Gastrocnemius medialis (tissue), 4 donors: ENCODE measurements around the gene TM2D3. TPM values are rescaled to one million over a fixed set of nuclear protein-coding genes. Genes with fewer than 3 reads are reported as not detected.

Source experiments
- ATAC-seq, 2 donors: fragments of 150-250 bp; one replicate each; pipeline ENCODE4 v1.9.1; 2016
- DNase-seq, 2 donors: peaks; one replicate each; pipeline ENCODE4 v3.0.0-alpha.2; 2019
- H3K27ac ChIP-seq, 4 donors: fragments of 200-600 bp; sonication (generic); 1 replicate in 1 of 4; 2 replicates in 3 of 4; pipeline ENCODE4 v1.5.1; 2016 to 2018; ENCODE audit warnings: mild to moderate bottlenecking in 2 of 4, moderate library complexity in 1 of 4
- H3K27me3 ChIP-seq, 3 donors: fragments of 200-600 bp; sonication (generic) in 2 of 3; 1 replicate in 1 of 3; 2 replicates in 2 of 3; pipeline versions ENCODE4 v1.5.1 to v1.6.0; 2016 to 2019; ENCODE audit warnings: mild to moderate bottlenecking in 1 of 3, moderate library complexity in 1 of 3
- H3K36me3 ChIP-seq, 2 donors: fragments of 200-600 bp; sonication (generic) in 1 of 2; one replicate each; pipeline ENCODE4 v1.5.1; 2017 to 2018
- H3K4me1 ChIP-seq, 2 donors: fragments of 200-600 bp; sonication (generic) in 1 of 2; one replicate each; pipeline ENCODE4 v1.5.1; 2016 to 2017; ENCODE audit warnings: mild to moderate bottlenecking in 2 of 2
- H3K4me3 ChIP-seq, 4 donors: fragments of 200-600 bp; sonication (generic) in 3 of 4; 1 replicate in 1 of 4; 2 replicates in 3 of 4; pipeline ENCODE4 v1.5.1; 2016 to 2019; ENCODE audit warnings: mild to moderate bottlenecking in 2 of 4
- H3K9me3 ChIP-seq, 3 donors: fragments of 200-600 bp; sonication (generic) in 2 of 3; 1 replicate in 1 of 3; 2 replicates in 2 of 3; pipeline ENCODE4 v1.5.1; 2016 to 2019
- POLR2A ChIP-seq, 2 donors: fragments of 450-650 bp; IDR thresholded peaks; one replicate each; pipeline ENCODE4 v1.6.1; 2017; ENCODE audit warnings: antibody characterized with exemption in 2 of 2, mild to moderate bottlenecking in 2 of 2, moderate library complexity in 2 of 2
- in situ Hi-C, 4 donors: fragments of 200-750 bp; cut with MboI; loops; one replicate each; pipeline versions ENCODE4 v1.15.0 to v1.8.0; 2017; ENCODE audit warnings: low sequenced_read_pairs in 4 of 4
- intact Hi-C: fragments of 100-400 bp; cut with DNase I; formaldehyde crosslinking; loops from one replicate; pipeline ENCODE4 v1.15.1; 2023; ENCODE audit warnings: low total_unique reads
- total RNA-seq, 4 donors: library from RNA; depleted of rRNA; stranded (reverse); fragments of >200 nt; gene quantifications; one replicate each; pipeline versions ENCODE4 v1.1.0 to v1.2.3, GENCODE V29; 2016
- TF ChIP-seq, protein P1 (sequence below), 5 experiments: fragments of 450-650 bp in 3 of 5; fragments of 200-600 bp in 2 of 5; sonication (generic) in 2 of 5; IDR thresholded peaks in 4 of 5; conservative IDR thresholded peaks in 1 of 5; 1 replicate in 4 of 5; 2 replicates in 1 of 5; pipeline ENCODE4 v1.5.1; 2016 to 2019; ENCODE audit warnings: antibody characterized with exemption in 5 of 5, mild to moderate bottlenecking in 3 of 5, moderate library complexity in 3 of 5

The TM2D3 gene
- total RNA-seq, 4 donors from 2014 or later: 41.5 to 101 (median 51.9) TPM

- H3K4me3 ChIP-seq: no peak overlapping the region
- no peak for ATAC-seq
- H3K36me3 ChIP-seq: no peaks in the 10 kb centered on the region
- TF ChIP-seq, protein P1, sequence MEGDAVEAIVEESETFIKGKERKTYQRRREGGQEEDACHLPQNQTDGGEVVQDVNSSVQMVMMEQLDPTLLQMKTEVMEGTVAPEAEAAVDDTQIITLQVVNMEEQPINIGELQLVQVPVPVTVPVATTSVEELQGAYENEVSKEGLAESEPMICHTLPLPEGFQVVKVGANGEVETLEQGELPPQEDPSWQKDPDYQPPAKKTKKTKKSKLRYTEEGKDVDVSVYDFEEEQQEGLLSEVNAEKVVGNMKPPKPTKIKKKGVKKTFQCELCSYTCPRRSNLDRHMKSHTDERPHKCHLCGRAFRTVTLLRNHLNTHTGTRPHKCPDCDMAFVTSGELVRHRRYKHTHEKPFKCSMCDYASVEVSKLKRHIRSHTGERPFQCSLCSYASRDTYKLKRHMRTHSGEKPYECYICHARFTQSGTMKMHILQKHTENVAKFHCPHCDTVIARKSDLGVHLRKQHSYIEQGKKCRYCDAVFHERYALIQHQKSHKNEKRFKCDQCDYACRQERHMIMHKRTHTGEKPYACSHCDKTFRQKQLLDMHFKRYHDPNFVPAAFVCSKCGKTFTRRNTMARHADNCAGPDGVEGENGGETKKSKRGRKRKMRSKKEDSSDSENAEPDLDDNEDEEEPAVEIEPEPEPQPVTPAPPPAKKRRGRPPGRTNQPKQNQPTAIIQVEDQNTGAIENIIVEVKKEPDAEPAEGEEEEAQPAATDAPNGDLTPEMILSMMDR (IDR thresholded peaks at IDR 0.05 in 4 of 5, conservative IDR thresholded peaks at IDR 0.05 in 1 of 5): no peak
- no peak for DNase-seq
- H3K9me3 ChIP-seq: no peaks in the 10 kb centered on the region
- H3K4me1 ChIP-seq: peaks cover 4 to 10% of the 10 kb centered on the region in 2 donors
- H3K27me3 ChIP-seq: no peaks in the 10 kb centered on the region
- intact Hi-C loops (no loop called here), in situ Hi-C loops (no loop called here)
- H3K27ac ChIP-seq: no peak overlapping the region
Observed at GRCh38 chr15:101604124-101604874, 47.9 kb downstream of the TM2D3 start.

GRCh38 chr15:101602801-101603200 lies 49.4 kb downstream of the TM2D3 start:
- Histone ChIP-seq H3K27ac (no peak overlapping the region), H3K36me3 (no peaks in the 10 kb centered on the region), H3K9me3 (no peaks in the 10 kb centered on the region), H3K4me3 (no peak overlapping the region), H3K4me1 (peaks cover 0 to 1% of the 10 kb centered on the region in 2 donors), H3K27me3 (no peaks in the 10 kb centered on the region)
- no peak for ATAC-seq
- DNase-seq: no peak
- no peak for TF ChIP-seq POLR2A (IDR thresholded peaks at IDR 0.05)
- TF ChIP-seq, protein P1 (IDR thresholded peaks at IDR 0.05 in 4 of 5, conservative IDR thresholded peaks at IDR 0.05 in 1 of 5): no peak
- intact Hi-C loops: no loop called here
- in situ Hi-C loops: no loop called here

DNA sequence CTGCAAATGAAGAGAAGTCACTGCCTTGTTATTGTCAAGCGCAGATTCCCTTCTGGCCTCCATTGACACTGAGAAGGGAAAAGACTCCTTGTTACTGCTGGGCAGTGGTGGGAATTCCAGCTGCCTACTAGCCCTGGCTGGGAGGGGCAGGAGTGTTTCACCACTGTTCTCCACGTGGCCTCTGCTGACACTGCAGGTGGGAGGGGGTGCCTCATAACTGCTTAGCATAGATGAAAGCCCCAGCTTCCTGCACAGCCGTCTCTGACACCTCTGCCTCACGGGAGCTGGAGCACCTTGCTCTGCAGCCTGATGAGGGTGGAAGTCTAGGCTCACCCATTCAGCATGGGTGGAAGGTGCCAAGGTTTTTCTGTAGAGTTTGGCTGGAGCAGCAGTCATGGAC lies 52.1 kb downstream of the TM2D3 start:
- no peak for DNase-seq
- H3K4me3 ChIP-seq: no peak overlapping the region
- in situ Hi-C loops: no loop called here

DNA sequence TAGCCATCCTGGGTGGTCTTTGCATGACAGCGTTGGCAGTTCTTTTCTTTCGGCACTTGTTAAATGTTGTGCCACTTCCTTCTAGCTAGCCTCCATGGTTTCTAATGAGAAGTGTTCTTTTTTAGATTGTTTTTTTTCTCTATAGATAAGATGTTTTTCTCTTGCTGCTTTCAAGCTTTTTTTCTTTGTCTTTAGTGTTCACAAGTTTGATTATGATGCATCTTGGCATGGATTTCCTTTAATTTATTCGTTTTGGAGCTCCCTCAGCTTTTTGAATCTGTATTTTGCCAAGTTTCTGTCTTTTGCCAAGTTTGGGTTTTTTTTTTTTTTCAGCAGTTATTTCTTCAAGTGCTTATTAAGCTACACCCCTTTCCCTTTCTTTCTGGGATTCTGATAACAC lies 53.1 kb downstream of the TM2D3 start:
- Histone ChIP-seq H3K9me3 (no peaks in the 10 kb centered on the region), H3K27ac (no peak overlapping the region), H3K36me3 (no peaks in the 10 kb centered on the region), H3K4me1 (no peaks in the 10 kb centered on the region), H3K4me3 (no peak overlapping the region), H3K27me3 (no peaks in the 10 kb centered on the region)
- in situ Hi-C loops (no loop called here), intact Hi-C loops (no loop called here)
- DNase-seq: no peak
- ATAC-seq: no peak
- TF ChIP-seq, protein P1 (IDR thresholded peaks at IDR 0.05 in 4 of 5, conservative IDR thresholded peaks at IDR 0.05 in 1 of 5): no peak
- no peak for TF ChIP-seq POLR2A (IDR thresholded peaks at IDR 0.05)

More for the DNA sequence above, 52.1 kb downstream of the TM2D3 start:
- no peaks in the 10 kb centered on the region for H3K36me3 ChIP-seq
- TF ChIP-seq, protein P1 (IDR thresholded peaks at IDR 0.05 in 4 of 5, conservative IDR thresholded peaks at IDR 0.05 in 1 of 5): no peak
- no peak for TF ChIP-seq POLR2A (IDR thresholded peaks at IDR 0.05)
- intact Hi-C loops: no loop called here
- H3K9me3 ChIP-seq: no peaks in the 10 kb centered on the region
- no peak overlapping the region for H3K27ac ChIP-seq
- ATAC-seq: no peak
- H3K4me1 ChIP-seq: no peaks in the 10 kb centered on the region
- no peaks in the 10 kb centered on the region for H3K27me3 ChIP-seq
